HCT116 (cell line): Measurements from ENCODE around the gene CERS6.

Experiments used
- ATF3 ChIP-seq: IDR thresholded peaks from 2 replicates; pipeline ENCODE4 v1.6.1; 2012
- CBX3 ChIP-seq: IDR thresholded peaks from 2 replicates; pipeline ENCODE4 v1.6.1; 2012; ENCODE audit warnings: low read depth
- CTCF ChIP-seq, 3 experiments: fragments of 200-600 bp in 1 of 3; sonication (generic) in 1 of 3; IDR thresholded peaks in 2 of 3; conservative IDR thresholded peaks in 1 of 3; 2 replicates each; pipeline ENCODE4 v1.5.1; 2012 to 2017; ENCODE audit warnings: low read depth in 2 of 3, low read length in 2 of 3, antibody characterized with exemption in 1 of 3, borderline replicate concordance in 1 of 3, control low read depth in 1 of 3, mild to moderate bottlenecking in 1 of 3, mixed read lengths in 1 of 3, mixed run types in 1 of 3, moderate library complexity in 1 of 3; ENCODE audit not compliant: insufficient read depth in 1 of 3
- EZH2 ChIP-seq: fragments of 200-600 bp; sonication (generic); IDR thresholded peaks from 2 replicates; pipeline ENCODE4 v1.6.1; 2017; ENCODE audit warnings: antibody characterized with exemption, mixed run types
- EZH2phosphoT487 ChIP-seq: fragments of 200-600 bp; IDR thresholded peaks from 2 replicates; pipeline ENCODE4 v1.6.1; 2018; ENCODE audit warnings: antibody characterized with exemption, borderline replicate concordance
- FOSL1 ChIP-seq: IDR thresholded peaks from 2 replicates; pipeline ENCODE4 v1.6.1; 2012; ENCODE audit warnings: low read depth
- MAX ChIP-seq: IDR thresholded peaks from 2 replicates; pipeline ENCODE4 v1.6.1; 2012
- POLR2A ChIP-seq: IDR thresholded peaks from 2 replicates; pipeline ENCODE4 v1.7.0; 2011; ENCODE audit warnings: borderline replicate concordance; ENCODE audit not compliant: insufficient read depth, insufficient read length; ENCODE audit errors: extremely low read depth
- POLR2AphosphoS5 ChIP-seq: IDR thresholded peaks from 2 replicates; pipeline ENCODE4 v1.6.1; 2011; ENCODE audit warnings: mild to moderate bottlenecking, low read depth, low read length, moderate library complexity
- RAD21 ChIP-seq: IDR thresholded peaks from 2 replicates; pipeline ENCODE4 v1.6.1; 2012; ENCODE audit warnings: low read depth, mild to moderate bottlenecking
- REST ChIP-seq: IDR thresholded peaks from 2 replicates; pipeline ENCODE4 v1.6.1; 2012; ENCODE audit warnings: low read depth
- SIN3A ChIP-seq: IDR thresholded peaks from 2 replicates; pipeline ENCODE4 v1.6.1; 2012; ENCODE audit warnings: low read depth
- TCF7L2 ChIP-seq: IDR thresholded peaks from 2 replicates; pipeline ENCODE4 v1.7.0; 2011; ENCODE audit warnings: borderline replicate concordance, inconsistent platforms; ENCODE audit not compliant: insufficient read depth, insufficient read length; ENCODE audit errors: extremely low read depth
- ZNF274 ChIP-seq: fragments of 200-500 bp; sonication (Bioruptor generic); IDR thresholded peaks from 2 replicates; pipeline ENCODE4 v1.6.1; 2014; ENCODE audit warnings: mild to moderate bottlenecking, low read depth, low read length, inconsistent platforms

GRCh38 chr2:168432565-168433186, 23.4 kb upstream of the CERS6 start:
- no peak for TF ChIP-seq CTCF (IDR thresholded peaks at IDR 0.05 in 2 of 3, conservative IDR thresholded peaks at IDR 0.05 in 1 of 3; ENCODE audit: borderline replicate concordance in 1 of 3, insufficient read depth in 1 of 3, low read depth in 2 of 3, low read length in 2 of 3)
- TF ChIP-seq ATF3 = no peak
- no peak for TF ChIP-seq POLR2A
- TF ChIP-seq CBX3 = no peak
- TF ChIP-seq EZH2phosphoT487 = no peak
- TF ChIP-seq REST = no peak
- TF ChIP-seq ZNF274 = no peak
- no peak for TF ChIP-seq RAD21
- no peak for TF ChIP-seq EZH2
- TF ChIP-seq SIN3A = no peak
- no peak for TF ChIP-seq FOSL1
- no peak for TF ChIP-seq MAX
- no peak for TF ChIP-seq POLR2AphosphoS5
- TF ChIP-seq TCF7L2 = no peak
